Measurements from ENCODE around the gene ANXA3. TPM values are rescaled to one million over a fixed set of nuclear protein-coding genes. Genes with fewer than 3 reads are reported as not detected.
"Not testable (repeated sequence)": the region's sequence is repeated elsewhere in the genome, so short reads cannot be mapped to it uniquely, and the experiment has no call there.

The ANXA3 gene
- total RNA-seq: not detected

- Mint-ChIP-seq H3K4me3 (no peak within 1 kb of the TSS), H3K4me1 (ENCODE audit: low read depth) (peaks cover 5% of the 10 kb centered on the region), H3K27ac (no peak within 1 kb of the TSS), H3K36me3 (no peaks in the 10 kb centered on the region), H3K27me3 (peaks cover 32% of the 10 kb centered on the region), H3K9me3 (no peaks in the 10 kb centered on the region)
- ChIA-PET POLR2A (no interaction called here), CTCF (no interaction called here)
- intact Hi-C loops (cut with micrococcal nuclease): no loop called here
- DNase-seq: peak; percentile 12
Observed at GRCh38 chr4:78551420-78552351, at the start of gene ANXA3. Gene ANXA3 (plus strand): TSS chr4:78551770. CDS start chr4:78554474, 2,704 bp downstream.

- H3K4me3 Mint-ChIP-seq; H3K36me3 Mint-ChIP-seq; H3K27me3 Mint-ChIP-seq; H3K4me1 Mint-ChIP-seq (ENCODE audit: low read depth); intact Hi-C loops (cut with micrococcal nuclease); H3K27ac Mint-ChIP-seq; H3K9me3 Mint-ChIP-seq; POLR2A ChIA-PET; DNase-seq; CTCF ChIA-PET: not testable (repeated sequence)
Observed at GRCh38 chr4:78506260-78506659, 45.3 kb upstream of the ANXA3 start.

GRCh38 chr4:78509043-78509442 lies 42.5 kb upstream of the ANXA3 start:
- no peak for DNase-seq
- Mint-ChIP-seq H3K9me3 (no peaks in the 10 kb centered on the region), H3K36me3 (no peaks in the 10 kb centered on the region), H3K4me3 (no peak overlapping the region), H3K27ac (no peak overlapping the region), H3K27me3 (peaks cover 4% of the 10 kb centered on the region), H3K4me1 (ENCODE audit: low read depth) (no peaks in the 10 kb centered on the region)
- CTCF ChIA-PET: interaction anchor here (1.2 kb wide), 1 partner anchor 346 kb away, joined by 4 read pairs; no protein-coding TSS in a partner anchor
- POLR2A ChIA-PET: no interaction called here
- intact Hi-C loops (cut with micrococcal nuclease): no loop called here

- no peak for DNase-seq
- Mint-ChIP-seq H3K9me3 (no peaks in the 10 kb centered on the region), H3K27ac (no peak overlapping the region), H3K4me1 (ENCODE audit: low read depth) (no peaks in the 10 kb centered on the region), H3K27me3 (peaks cover 4% of the 10 kb centered on the region), H3K4me3 (no peak overlapping the region), H3K36me3 (no peaks in the 10 kb centered on the region)
- CTCF ChIA-PET: interaction anchor here (1.2 kb wide), 1 partner anchor 345 kb away, joined by 4 read pairs; no protein-coding TSS in a partner anchor
- intact Hi-C loops (cut with micrococcal nuclease): loop anchor here (10.0 kb wide), 1 partner anchor 455 kb away; the partner anchor contains the start of gene FRAS1
- POLR2A ChIA-PET: no interaction called here
Observed at GRCh38 chr4:78510108-78510507, 41.5 kb upstream of the ANXA3 start.

- Mint-ChIP-seq H3K9me3 (no peaks in the 10 kb centered on the region), H3K4me1 (ENCODE audit: low read depth) (no peaks in the 10 kb centered on the region), H3K36me3 (no peaks in the 10 kb centered on the region), H3K27me3 (peaks cover 4% of the 10 kb centered on the region), H3K27ac (no peak overlapping the region), H3K4me3 (no peak overlapping the region)
- ChIA-PET POLR2A (no interaction called here), CTCF (no interaction called here)
- no peak for DNase-seq
- intact Hi-C loops (cut with micrococcal nuclease): loop anchor here (10.0 kb wide), 1 partner anchor 456 kb away; the partner anchor contains the start of gene FRAS1
Observed at GRCh38 chr4:78510681-78511080, 40.9 kb upstream of the ANXA3 start.

- no peaks in the 10 kb centered on the region for H3K36me3 Mint-ChIP-seq
- POLR2A ChIA-PET: no interaction called here
- H3K9me3 Mint-ChIP-seq: no peaks in the 10 kb centered on the region
- H3K4me1 Mint-ChIP-seq (ENCODE audit: low read depth): no peaks in the 10 kb centered on the region
- intact Hi-C loops (cut with micrococcal nuclease): loop anchor here (10.0 kb wide), 1 partner anchor 458 kb away; the partner anchor contains the start of gene FRAS1
- H3K4me3 Mint-ChIP-seq: no peak overlapping the region
- no peaks in the 10 kb centered on the region for H3K27me3 Mint-ChIP-seq
- no peak for DNase-seq
- CTCF ChIA-PET: no interaction called here
- H3K27ac Mint-ChIP-seq: no peak overlapping the region
Observed at GRCh38 chr4:78512357-78512920, 39.1 kb upstream of the ANXA3 start.

- no peaks in the 10 kb centered on the region for H3K27me3 Mint-ChIP-seq
- no peaks in the 10 kb centered on the region for H3K36me3 Mint-ChIP-seq
- H3K4me1 Mint-ChIP-seq (ENCODE audit: low read depth): no peaks in the 10 kb centered on the region
- no peak overlapping the region for H3K27ac Mint-ChIP-seq
- intact Hi-C loops (cut with micrococcal nuclease): loop anchor here (10.0 kb wide), 1 partner anchor 459 kb away; the partner anchor contains the start of gene FRAS1
- no peaks in the 10 kb centered on the region for H3K9me3 Mint-ChIP-seq
- POLR2A ChIA-PET: no interaction called here
- H3K4me3 Mint-ChIP-seq: no peak overlapping the region
- DNase-seq: no peak
- CTCF ChIA-PET: no interaction called here
Observed at GRCh38 chr4:78513411-78513975, 38.1 kb upstream of the ANXA3 start.

GRCh38 chr4:78517050-78517652 lies 34.4 kb upstream of the ANXA3 start:
- CTCF ChIA-PET: interaction anchor here (0.7 to 1.0 kb wide), 2 partner anchors 223 to 625 kb away, joined by 3 to 4 read pairs; no protein-coding TSS in a partner anchor

GRCh38 chr4:78518561-78518960 lies 33.0 kb upstream of the ANXA3 start:
- Mint-ChIP-seq H3K4me3 (no peak overlapping the region), H3K27me3 (peaks cover 6% of the 10 kb centered on the region), H3K27ac (no peak overlapping the region), H3K36me3 (no peaks in the 10 kb centered on the region), H3K4me1 (ENCODE audit: low read depth) (no peaks in the 10 kb centered on the region), H3K9me3 (no peaks in the 10 kb centered on the region)
- CTCF ChIA-PET: interaction anchor here (1.0 to 1.1 kb wide), 2 partner anchors 348 to 459 kb away, joined by 3 read pairs; no protein-coding TSS in a partner anchor
- intact Hi-C loops (cut with micrococcal nuclease): loop anchor here (5.0 to 10.0 kb wide), 2 partner anchors 464 to 1131 kb away; partner anchors contain the start of gene FRAS1
- POLR2A ChIA-PET: no interaction called here
- no peak for DNase-seq

More at GRCh38 chr4:78517050-78517652, 34.4 kb upstream of the ANXA3 start:
- intact Hi-C loops (cut with micrococcal nuclease): loop anchor here (1.0 to 10.0 kb wide), 3 partner anchors 462 to 1130 kb away; partner anchors contain the start of gene FRAS1
- H3K27me3 Mint-ChIP-seq: peaks cover 6% of the 10 kb centered on the region
- no peak for DNase-seq
- no peaks in the 10 kb centered on the region for H3K36me3 Mint-ChIP-seq
- no peak overlapping the region for H3K4me3 Mint-ChIP-seq
- H3K4me1 Mint-ChIP-seq (ENCODE audit: low read depth): no peaks in the 10 kb centered on the region
- H3K9me3 Mint-ChIP-seq: no peaks in the 10 kb centered on the region
- POLR2A ChIA-PET: no interaction called here
- H3K27ac Mint-ChIP-seq: no peak overlapping the region

GRCh38 chr4:78519962-78520361 lies 31.6 kb upstream of the ANXA3 start:
- no peak overlapping the region for H3K4me3 Mint-ChIP-seq
- DNase-seq: no peak
- no peaks in the 10 kb centered on the region for H3K36me3 Mint-ChIP-seq
- no peaks in the 10 kb centered on the region for H3K4me1 Mint-ChIP-seq (ENCODE audit: low read depth)
- no peak overlapping the region for H3K27ac Mint-ChIP-seq
- ChIA-PET POLR2A (no interaction called here), CTCF (interaction anchor here (0.6 kb wide), 1 partner anchor 340 kb away, joined by 3 read pairs; no protein-coding TSS in a partner anchor)
- intact Hi-C loops (cut with micrococcal nuclease): loop anchor here (5.0 to 10.0 kb wide), 2 partner anchors 465 to 1133 kb away; partner anchors contain the start of gene FRAS1
- H3K27me3 Mint-ChIP-seq: peaks cover 12% of the 10 kb centered on the region
- no peaks in the 10 kb centered on the region for H3K9me3 Mint-ChIP-seq

- CTCF ChIA-PET: no interaction called here
- Mint-ChIP-seq H3K27ac (no peak overlapping the region), H3K9me3 (no peaks in the 10 kb centered on the region), H3K4me1 (ENCODE audit: low read depth) (no peaks in the 10 kb centered on the region), H3K4me3 (no peak overlapping the region), H3K36me3 (no peaks in the 10 kb centered on the region), H3K27me3 (peaks cover 12% of the 10 kb centered on the region)
- intact Hi-C loops (cut with micrococcal nuclease): no loop called here
- DNase-seq: no peak
- POLR2A ChIA-PET: no interaction called here
Observed at GRCh38 chr4:78520808-78521226, 30.8 kb upstream of the ANXA3 start.

- no peak for DNase-seq
- Mint-ChIP-seq H3K36me3 (no peaks in the 10 kb centered on the region), H3K4me1 (ENCODE audit: low read depth) (no peaks in the 10 kb centered on the region), H3K9me3 (no peaks in the 10 kb centered on the region), H3K27me3 (peaks cover 12% of the 10 kb centered on the region), H3K27ac (no peak overlapping the region), H3K4me3 (no peak overlapping the region)
- ChIA-PET CTCF (no interaction called here), POLR2A (no interaction called here)
- intact Hi-C loops (cut with micrococcal nuclease): no loop called here
Observed at GRCh38 chr4:78524009-78524408, 27.6 kb upstream of the ANXA3 start.
